K562 (cell line): ENCODE data around the gene ADIPOR2. TPM values are rescaled to one million over a fixed set of nuclear protein-coding genes. Genes with fewer than 3 reads are reported as not detected.

Experiments
- ATAC-seq: fragments of 200-7000 bp; cut with Tn5 transposase; 3 replicates; pipeline ENCODE4 v1.9.1; 2020; ENCODE audit warnings: moderate library complexity
- BruUV-seq: library from RNA; stranded (reverse); fragments of 400-500 nt; replicated peaks from 2 replicates; lab custom pipeline; 2021; lab: Mats Ljungman, UMichigan
- CTCF ChIA-PET: fragments of 300-600 bp; formaldehyde crosslinking; extraction: SDS; loops from one replicate; lab custom pipeline; 2021; ENCODE audit warnings: low intra/inter-chr PET ratio; lab: Yijun Ruan, JAX
- POLR2A ChIA-PET: fragments of 300-600, 350-650 bp; sonication (Branson Sonifier 250); formaldehyde crosslinking; extraction: SDS; loops from one replicate; lab custom pipeline; 2021; ENCODE audit warnings: antibody characterized with exemption, inconsistent platforms; lab: Yijun Ruan, JAX
- DNase-seq, 4 experiments: peaks; one replicate each; pipeline versions ENCODE4 v3.0.0 to v3.0.0-alpha.2; 2011 to 2018; ENCODE audit warnings: low spot score in 3 of 4, mixed read lengths in 3 of 4; ENCODE audit errors: extremely low read depth in 1 of 4
- FAIRE-seq: peaks from 2 replicates; lab custom pipeline; 2011; peaks lifted over from hg19 to GRCh38; lab: Jason Lieb, UNC
- H2AFZ ChIP-seq: 2 replicates; pipeline ENCODE4 v1.6.0; 2011; ENCODE audit warnings: low read depth, low read length, control low read depth, inconsistent platforms
- H3K27ac ChIP-seq: fragments of 200-600 bp; 3 replicates; pipeline ENCODE4 v1.8.0; 2011; ENCODE audit warnings: low read depth, mild to moderate bottlenecking, control low read depth, inconsistent platforms, low read length, moderate library complexity, mixed read lengths; ENCODE audit errors: extremely low read depth
- H3K27me3 ChIP-seq, 2 experiments: fragments of 300-600 bp in 1 of 2; 2 replicates in 1 of 2; 3 replicates in 1 of 2; pipeline versions ENCODE4 v1.6.0 to v1.8.0; 2011; ENCODE audit warnings: inconsistent platforms in 2 of 2, low read length in 2 of 2, mild to moderate bottlenecking in 1 of 2, mixed read lengths in 1 of 2, moderate library complexity in 1 of 2; ENCODE audit not compliant: control insufficient read depth in 2 of 2, insufficient read depth in 2 of 2
- H3K36me3 ChIP-seq: fragments of 300-600 bp; 3 replicates; pipeline ENCODE4 v1.8.0; 2011; ENCODE audit warnings: mild to moderate bottlenecking, low read length, inconsistent platforms; ENCODE audit not compliant: control insufficient read depth, insufficient read depth
- H3K4me1 ChIP-seq, 2 experiments: fragments of 200-600 bp in 1 of 2; replicated peaks in 1 of 2; 2 replicates in 1 of 2; 3 replicates in 1 of 2; pipeline versions ENCODE4 v1.5.1 to v1.8.0; 2011; ENCODE audit warnings: inconsistent platforms in 2 of 2, low read length in 2 of 2, mild to moderate bottlenecking in 1 of 2, mixed read lengths in 1 of 2, moderate library complexity in 1 of 2; ENCODE audit not compliant: control insufficient read depth in 2 of 2, insufficient read depth in 2 of 2
- H3K4me2 ChIP-seq: 2 replicates; pipeline ENCODE4 v1.6.1; 2011; ENCODE audit warnings: low read length, control low read depth, inconsistent platforms, mixed read lengths; ENCODE audit not compliant: insufficient read depth
- H3K4me3 ChIP-seq: fragments of 200-600 bp; sonication (generic), shearing (Covaris generic); 2 replicates; pipeline ENCODE4 v1.5.1; 2016; ENCODE audit warnings: control low read depth, inconsistent platforms
- H3K79me2 ChIP-seq: fragments of 200-600 bp; 3 replicates; pipeline ENCODE4 v1.8.0; 2011; ENCODE audit warnings: low read length, inconsistent platforms; ENCODE audit not compliant: control insufficient read depth, insufficient read depth
- H3K9ac ChIP-seq, 2 experiments: 2 replicates each; pipeline versions ENCODE4 v1.6.0 to v1.6.1; 2011; ENCODE audit warnings: low read depth in 2 of 2, low read length in 2 of 2, control low read depth in 1 of 2, inconsistent platforms in 1 of 2, mild to moderate bottlenecking in 1 of 2, mixed read lengths in 1 of 2; ENCODE audit not compliant: insufficient read depth in 1 of 2
- H3K9me1 ChIP-seq: one replicate; pipeline ENCODE4 v1.6.0; 2011; ENCODE audit warnings: inconsistent platforms, mild to moderate bottlenecking, low read length, moderate library complexity; ENCODE audit not compliant: control insufficient read depth, insufficient read depth
- H3K9me3 ChIP-seq: replicated peaks from 2 replicates; pipeline ENCODE4 v1.5.1; 2011; ENCODE audit warnings: low read depth, low read length, inconsistent platforms; ENCODE audit not compliant: control insufficient read depth, insufficient read depth
- H4K20me1 ChIP-seq: replicated peaks from 2 replicates; pipeline ENCODE4 v1.6.1; 2011; ENCODE audit warnings: low read length, inconsistent platforms, mixed read lengths; ENCODE audit not compliant: control insufficient read depth, insufficient read depth
- E2F3 ChIP-seq: fragments of 250-450 bp; sonication (Bioruptor Pico); IDR thresholded peaks from 2 replicates; pipeline ENCODE4 v1.4.0; 2020; ENCODE audit warnings: mild to moderate bottlenecking
- KLF6 ChIP-seq: fragments of 250-450 bp; sonication (Bioruptor Pico); IDR thresholded peaks from 2 replicates; pipeline ENCODE4 v1.4.0; 2020; ENCODE audit warnings: mild to moderate bottlenecking, moderate library complexity, borderline replicate concordance
- PRPF4 ChIP-seq: fragments of 200-400 bp; formaldehyde crosslinking; IDR thresholded peaks from one replicate; pipeline ENCODE4 v1.6.1; 2017; ENCODE audit warnings: low read length, low read depth, mild to moderate bottlenecking; ENCODE audit not compliant: insufficient read depth, poor library complexity, severe bottlenecking
- ZNF24 ChIP-seq: fragments of 450-650 bp; IDR thresholded peaks from 2 replicates; pipeline ENCODE4 v1.6.1; 2016
- WGBS: fragments of 100-300 bp; shearing (Covaris generic); methylation state at CpG from one replicate; pipeline ENCODE4 v1.1.6; 2016; ENCODE audit warnings: low coverage, mixed read lengths; ENCODE audit not compliant: insufficient coverage; ENCODE audit errors: missing lambda C conversion rate; 5-methylcytosine and 5-hydroxymethylcytosine counted together
- in situ Hi-C: fragments of 300-500 bp; cut with MboI; formaldehyde crosslinking; loops from 4 replicates; pipeline ENCODE4 v1.15.0; 2018; ENCODE audit warnings: inconsistent platforms, mixed read lengths
- intact Hi-C: fragments of 100-400 bp; cut with micrococcal nuclease; formaldehyde crosslinking; loops from 2 replicates; pipeline ENCODE4 v1.14.2; 2022
- polyA plus RNA-seq, 8 experiments: library from polyadenylated mRNA; depleted of rRNA in 4 of 8; stranded (reverse) in 5 of 8; unstranded in 3 of 8; fragments of >200 nt; fragmentation: Nextera tagmentation in 2 of 8; fragmentation: Illumina TruSeq in 1 of 8; extraction: Ambion mirVana in 2 of 8; extraction: Trizol in 1 of 8; gene quantifications; 2 replicates each; pipeline versions ENCODE4 v1.2.1 to v1.2.3, GENCODE V29; 2011 to 2014; ENCODE audit warnings: inconsistent platforms in 1 of 8, missing spikeins in 1 of 8
- total RNA-seq, 7 experiments: library from RNA; depleted of rRNA in 6 of 7; stranded (reverse); fragments of >200 nt in 6 of 7; fragmentation: Illumina TruSeq in 2 of 7; extraction: Trizol in 2 of 7; gene quantifications; 2 replicates each; pipeline versions ENCODE4 v1.2.1 to v1.2.3, GENCODE V29; 2011 to 2021; ENCODE audit warnings: low replicate concordance in 1 of 7
- TF ChIP-seq, protein P1 (sequence below): fragments of 450-650 bp; formaldehyde crosslinking; IDR thresholded peaks from 2 replicates; pipeline ENCODE4 v1.4.0; 2020; ENCODE audit warnings: mild to moderate bottlenecking, mixed read lengths
- TF ChIP-seq, protein P2 (sequence below): fragments of 450-650 bp; IDR thresholded peaks from 2 replicates; pipeline ENCODE4 v1.6.1; 2017; ENCODE audit warnings: antibody characterized with exemption

ADIPOR2 gene
- total and polyA plus RNA-seq, 9 of the 15 experiments (the other 6 are each of a cell fraction or from before 2014, with no cell fraction given), result 10.9 to 63.5 (median 46.0) TPM

DNA sequence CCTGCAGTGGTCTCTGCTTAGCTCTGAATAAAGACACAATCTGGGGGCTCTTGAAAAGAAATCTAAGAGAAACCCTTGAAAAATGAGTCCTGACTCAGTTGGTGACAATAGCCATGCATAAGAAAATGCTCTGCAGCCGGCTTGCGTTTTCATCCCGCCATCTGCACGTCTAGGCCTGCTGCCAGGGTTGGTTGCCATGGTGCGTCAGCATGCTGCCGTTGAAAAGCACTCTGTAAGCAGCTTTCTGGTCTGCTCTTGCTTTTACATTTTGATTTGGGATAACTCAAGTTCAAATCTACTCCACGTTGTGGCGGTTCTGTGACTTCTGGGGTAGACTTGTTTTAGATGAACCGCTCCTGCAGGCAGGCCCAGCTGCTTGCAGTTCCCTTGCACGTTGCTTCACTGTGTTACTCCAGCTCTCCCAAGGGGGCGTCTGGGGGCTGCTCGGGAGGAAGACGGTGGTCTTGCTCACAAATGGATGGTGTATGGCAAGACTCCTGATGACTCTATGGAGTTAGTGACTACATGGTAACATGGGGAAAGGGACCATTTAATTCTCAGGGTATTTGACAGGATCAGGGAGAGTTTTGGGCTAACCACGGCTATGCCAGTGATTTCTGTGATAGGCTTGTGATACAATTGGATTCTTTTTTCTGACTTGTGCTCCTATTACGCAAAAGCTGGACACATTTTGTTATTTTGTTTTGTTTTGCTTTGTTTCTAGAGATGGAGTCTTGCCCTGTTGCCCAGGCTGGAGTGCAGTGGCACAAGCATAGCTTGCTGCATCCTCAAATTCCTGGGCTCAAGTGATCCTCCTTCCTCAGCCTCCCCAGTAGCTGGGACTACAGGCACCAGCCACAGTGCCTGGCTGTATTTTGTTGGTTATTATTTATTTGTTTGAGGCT lies 46.1 kb upstream of the ADIPOR2 start:
- H3K9me1 ChIP-seq, result no peaks in the 10 kb centered on the region
- CTCF ChIA-PET, result no interaction called here
- H3K9ac ChIP-seq, result no peak overlapping the region
- intact Hi-C loops (no loop called here), in situ Hi-C loops (loop anchor here (5.0 kb wide), 1 partner anchor 143 kb away; no protein-coding TSS in a partner anchor)
- BruUV-seq, result no TSS peak
- TF ChIP-seq, protein P1, sequence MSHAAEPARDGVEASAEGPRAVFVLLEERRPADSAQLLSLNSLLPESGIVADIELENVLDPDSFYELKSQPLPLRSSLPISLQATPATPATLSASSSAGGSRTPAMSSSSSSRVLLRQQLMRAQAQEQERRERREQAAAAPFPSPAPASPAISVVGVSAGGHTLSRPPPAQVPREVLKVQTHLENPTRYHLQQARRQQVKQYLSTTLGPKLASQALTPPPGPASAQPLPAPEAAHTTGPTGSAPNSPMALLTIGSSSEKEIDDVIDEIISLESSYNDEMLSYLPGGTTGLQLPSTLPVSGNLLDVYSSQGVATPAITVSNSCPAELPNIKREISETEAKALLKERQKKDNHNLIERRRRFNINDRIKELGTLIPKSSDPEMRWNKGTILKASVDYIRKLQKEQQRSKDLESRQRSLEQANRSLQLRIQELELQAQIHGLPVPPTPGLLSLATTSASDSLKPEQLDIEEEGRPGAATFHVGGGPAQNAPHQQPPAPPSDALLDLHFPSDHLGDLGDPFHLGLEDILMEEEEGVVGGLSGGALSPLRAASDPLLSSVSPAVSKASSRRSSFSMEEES (CRISPR knock-in tag), result no peak
- TF ChIP-seq E2F3 (CRISPR knock-in tag) (no peak), ZNF24 (no peak), KLF6 (no peak), PRPF4 (no peak)
- TF ChIP-seq, protein P2, sequence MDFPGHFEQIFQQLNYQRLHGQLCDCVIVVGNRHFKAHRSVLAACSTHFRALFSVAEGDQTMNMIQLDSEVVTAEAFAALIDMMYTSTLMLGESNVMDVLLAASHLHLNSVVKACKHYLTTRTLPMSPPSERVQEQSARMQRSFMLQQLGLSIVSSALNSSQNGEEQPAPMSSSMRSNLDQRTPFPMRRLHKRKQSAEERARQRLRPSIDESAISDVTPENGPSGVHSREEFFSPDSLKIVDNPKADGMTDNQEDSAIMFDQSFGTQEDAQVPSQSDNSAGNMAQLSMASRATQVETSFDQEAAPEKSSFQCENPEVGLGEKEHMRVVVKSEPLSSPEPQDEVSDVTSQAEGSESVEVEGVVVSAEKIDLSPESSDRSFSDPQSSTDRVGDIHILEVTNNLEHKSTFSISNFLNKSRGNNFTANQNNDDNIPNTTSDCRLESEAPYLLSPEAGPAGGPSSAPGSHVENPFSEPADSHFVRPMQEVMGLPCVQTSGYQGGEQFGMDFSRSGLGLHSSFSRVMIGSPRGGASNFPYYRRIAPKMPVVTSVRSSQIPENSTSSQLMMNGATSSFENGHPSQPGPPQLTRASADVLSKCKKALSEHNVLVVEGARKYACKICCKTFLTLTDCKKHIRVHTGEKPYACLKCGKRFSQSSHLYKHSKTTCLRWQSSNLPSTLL, result no peak
- no peak for ATAC-seq
- peaks cover 16 to 26% of the 10 kb centered on the region in 2 experiments for H3K4me1 ChIP-seq
- FAIRE-seq, result no peak
- 81% methylated on average over 13 of the region's 15 CpGs for WGBS
- no peaks in the 10 kb centered on the region for H4K20me1 ChIP-seq
- no peaks in the 10 kb centered on the region for H3K27me3 ChIP-seq
- H3K36me3 ChIP-seq, result no peaks in the 10 kb centered on the region; the same call in 2 of the 3 replicates
- H3K4me3 ChIP-seq, result no peak overlapping the region
- POLR2A ChIA-PET, result interaction anchor here (1.4 kb wide), 1 partner anchor 14 kb away, joined by 3 read pairs; no protein-coding TSS in a partner anchor
- H2AFZ ChIP-seq, result no peak overlapping the region
- H3K27ac ChIP-seq, result no peak overlapping the region
- no peak overlapping the region for H3K4me2 ChIP-seq
- DNase-seq, result no peak
- no peaks in the 10 kb centered on the region for H3K79me2 ChIP-seq
- no peaks in the 10 kb centered on the region for H3K9me3 ChIP-seq
